NB4 (cell line): ENCODE results near the gene NOD1.
A peak's percentile ranks its signal among the peaks of the same experiment; 100 is the strongest.

ENCODE experiments used
- DNase-seq: peaks from one replicate; pipeline ENCODE4 v3.0.0; 2010; ENCODE audit warnings: low read depth
- H3K4me3 ChIP-seq: one replicate; pipeline ENCODE4 v1.5.1; 2011; ENCODE audit warnings: mild to moderate bottlenecking, low read depth, low read length, moderate library complexity
- MYC ChIP-seq: IDR thresholded peaks from 2 replicates; pipeline ENCODE4 v1.6.1; 2011; ENCODE audit warnings: low read depth, low read length
- POLR2A ChIP-seq: IDR thresholded peaks from 2 replicates; pipeline ENCODE4 v1.6.1; 2011; ENCODE audit warnings: mild to moderate bottlenecking; ENCODE audit not compliant: insufficient read length; ENCODE audit errors: extremely low read depth
- TF ChIP-seq, protein P1 (sequence below): IDR thresholded peaks from one replicate; pipeline ENCODE4 v1.5.1; 2012; ENCODE audit warnings: low read depth, low read length
- TF ChIP-seq, protein P2 (sequence below): IDR thresholded peaks from 2 replicates; pipeline ENCODE4 v1.6.1; 2011; ENCODE audit warnings: low read depth, low read length

Gene NOD1

DNA sequence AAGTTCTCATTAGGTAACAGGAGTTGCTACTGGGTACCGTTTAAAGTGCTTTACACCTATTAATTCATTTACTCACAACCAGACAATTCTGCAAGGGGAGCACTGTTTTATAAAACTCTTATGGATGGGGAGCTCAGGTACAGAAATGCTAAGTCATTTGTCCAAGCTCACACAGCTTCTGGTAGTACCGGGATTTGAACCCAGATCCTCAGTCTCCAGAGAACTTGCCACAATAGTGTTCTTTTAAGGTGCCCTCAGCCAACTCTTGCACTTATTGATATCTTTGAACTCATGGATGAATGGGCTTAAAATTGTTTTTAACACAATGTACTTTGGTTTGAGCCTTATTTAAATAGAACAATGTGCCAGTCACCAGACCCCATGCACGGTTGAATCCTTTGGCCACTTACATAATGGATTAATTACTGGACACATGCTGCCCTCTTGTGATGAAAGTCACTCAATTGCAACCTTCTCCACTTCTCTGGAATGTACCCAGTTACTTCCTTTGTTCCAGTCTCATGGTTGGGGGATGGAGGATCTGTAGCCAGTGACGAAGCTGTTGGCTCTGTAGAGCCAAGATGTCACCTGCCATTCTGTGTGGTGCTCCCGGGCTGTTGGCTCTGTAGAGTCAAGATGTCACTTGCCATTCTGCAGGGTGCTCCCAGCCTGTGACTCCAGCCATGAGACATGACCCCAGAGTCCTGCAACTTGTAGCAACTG is 65.6 kb downstream of the NOD1 start:
- TF ChIP-seq POLR2A (no peak), MYC (0 out of 2 replicates have a peak, but pooled peaks have one; percentile 31)
- TF ChIP-seq, protein P1, sequence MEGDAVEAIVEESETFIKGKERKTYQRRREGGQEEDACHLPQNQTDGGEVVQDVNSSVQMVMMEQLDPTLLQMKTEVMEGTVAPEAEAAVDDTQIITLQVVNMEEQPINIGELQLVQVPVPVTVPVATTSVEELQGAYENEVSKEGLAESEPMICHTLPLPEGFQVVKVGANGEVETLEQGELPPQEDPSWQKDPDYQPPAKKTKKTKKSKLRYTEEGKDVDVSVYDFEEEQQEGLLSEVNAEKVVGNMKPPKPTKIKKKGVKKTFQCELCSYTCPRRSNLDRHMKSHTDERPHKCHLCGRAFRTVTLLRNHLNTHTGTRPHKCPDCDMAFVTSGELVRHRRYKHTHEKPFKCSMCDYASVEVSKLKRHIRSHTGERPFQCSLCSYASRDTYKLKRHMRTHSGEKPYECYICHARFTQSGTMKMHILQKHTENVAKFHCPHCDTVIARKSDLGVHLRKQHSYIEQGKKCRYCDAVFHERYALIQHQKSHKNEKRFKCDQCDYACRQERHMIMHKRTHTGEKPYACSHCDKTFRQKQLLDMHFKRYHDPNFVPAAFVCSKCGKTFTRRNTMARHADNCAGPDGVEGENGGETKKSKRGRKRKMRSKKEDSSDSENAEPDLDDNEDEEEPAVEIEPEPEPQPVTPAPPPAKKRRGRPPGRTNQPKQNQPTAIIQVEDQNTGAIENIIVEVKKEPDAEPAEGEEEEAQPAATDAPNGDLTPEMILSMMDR: peak; percentile 26
- TF ChIP-seq, protein P2, sequence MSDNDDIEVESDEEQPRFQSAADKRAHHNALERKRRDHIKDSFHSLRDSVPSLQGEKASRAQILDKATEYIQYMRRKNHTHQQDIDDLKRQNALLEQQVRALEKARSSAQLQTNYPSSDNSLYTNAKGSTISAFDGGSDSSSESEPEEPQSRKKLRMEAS: peak; percentile 25; the same call in 1 of the 2 replicates
- peak; percentile 73 for DNase-seq
- no peak overlapping the region for H3K4me3 ChIP-seq

- DNase-seq: no peak
- no peak overlapping the region for H3K4me3 ChIP-seq
- TF ChIP-seq POLR2A: no peak
- TF ChIP-seq, protein P2: no peak
- TF ChIP-seq, protein P1: no peak
- no peak for TF ChIP-seq MYC
Observed at GRCh38 chr7:30411897-30412296, 66.7 kb downstream of the NOD1 start.

- DNase-seq: peak; percentile 40
- TF ChIP-seq, protein P1: no peak
- TF ChIP-seq POLR2A (no peak), MYC (no peak)
- TF ChIP-seq, protein P2: no peak
- H3K4me3 ChIP-seq: no peak overlapping the region
Observed at GRCh38 chr7:30411173-30411572, 67.4 kb downstream of the NOD1 start.

GRCh38 chr7:30406664-30407425 is 71.7 kb downstream of the NOD1 start:
- no peak for DNase-seq
- H3K4me3 ChIP-seq: no peak overlapping the region
- TF ChIP-seq, protein P1: no peak
- TF ChIP-seq MYC (no peak), POLR2A (no peak)
- TF ChIP-seq, protein P2: no peak

GRCh38 chr7:30405179-30405578 is 73.4 kb downstream of the NOD1 start:
- TF ChIP-seq POLR2A: no peak
- no peak for TF ChIP-seq MYC
- TF ChIP-seq, protein P1: no peak
- TF ChIP-seq, protein P2: no peak
- no peak overlapping the region for H3K4me3 ChIP-seq
- no peak for DNase-seq
